Natural killer cell treated with Interleukin-12 subunit alpha and Interleukin-12 subunit beta and Interleukin-15 and Interleukin-18, amount 100 ng/mL, for 72 hours (primary cell): ENCODE data around the gene SLC5A10. TPM values are rescaled to one million over a fixed set of nuclear protein-coding genes. Genes with fewer than 3 reads are reported as not detected.
"Not testable (repeated sequence)": the region's sequence is repeated elsewhere in the genome, so short reads cannot be mapped to it uniquely, and the experiment has no call there.

ENCODE experiments used
- ATAC-seq, 2 donors: fragments of 150-1000 bp; cut with Tn5 transposase in 1 of 2; sonication (Bioruptor Pico), chemical (Tn5 transposase) in 1 of 2; 2 replicates each; pipeline ENCODE4 v1.10.0; 2021
- DNase-seq: peaks from one replicate; pipeline ENCODE4 v3.0.0; 2022; ENCODE audit warnings: low spot score
- H3K27ac Mint-ChIP-seq, 2 donors: 1 replicate in 1 of 2; 2 replicates in 1 of 2; pipeline ENCODE4 v1.8.0; 2022; ENCODE audit warnings: mixed read lengths in 2 of 2, mild to moderate bottlenecking in 1 of 2, moderate library complexity in 1 of 2
- H3K27me3 Mint-ChIP-seq, 2 donors: 1 replicate in 1 of 2; 2 replicates in 1 of 2; pipeline ENCODE4 v1.8.0; 2022; ENCODE audit warnings: mixed read lengths in 2 of 2
- H3K36me3 Mint-ChIP-seq: one replicate; pipeline ENCODE4 v1.8.0; 2022; ENCODE audit warnings: mixed read lengths
- H3K4me1 Mint-ChIP-seq, 2 donors: 1 replicate in 1 of 2; 2 replicates in 1 of 2; pipeline ENCODE4 v1.8.0; 2022; ENCODE audit warnings: low read depth in 2 of 2, mixed read lengths in 2 of 2, mild to moderate bottlenecking in 1 of 2
- H3K4me3 Mint-ChIP-seq: one replicate; pipeline ENCODE4 v1.8.0; 2022; ENCODE audit warnings: mixed read lengths
- H3K9me3 Mint-ChIP-seq: 2 replicates; pipeline ENCODE4 v1.8.0; 2022; ENCODE audit warnings: mixed read lengths
- total RNA-seq, 2 donors: library from RNA; stranded (reverse); gene quantifications; one replicate each; pipeline ENCODE4 v1.2.3, GENCODE V29; 2022

The SLC5A10 gene
- total RNA-seq, 2 donors from 2014 or later, result not detected

- Mint-ChIP-seq H3K27ac (no peak overlapping the region), H3K9me3 (no peaks in the 10 kb centered on the region), H3K4me3 (no peak overlapping the region), H3K27me3 (peaks cover 6 to 18% of the 10 kb centered on the region in 2 donors), H3K4me1 (peaks cover 4% of the 10 kb centered on the region in 2 donors), H3K36me3 (no peaks in the 10 kb centered on the region)
- ATAC-seq, result no peak
- DNase-seq, result no peak
Observed at GRCh38 chr17:18953231-18953728, 1.3 kb downstream of the SLC5A10 start.

- H3K4me3 Mint-ChIP-seq, result no peak overlapping the region
Observed at GRCh38 chr17:18954321-18954720, 2.4 kb downstream of the SLC5A10 start.

GRCh38 chr17:18955009-18955408 is 3.0 kb downstream of the SLC5A10 start:
- no peak overlapping the region for H3K4me3 Mint-ChIP-seq

More at GRCh38 chr17:18954321-18954720, 2.4 kb downstream of the SLC5A10 start:
- H3K9me3 Mint-ChIP-seq, result no peaks in the 10 kb centered on the region
- peaks cover 6 to 16% of the 10 kb centered on the region in 2 donors for H3K27me3 Mint-ChIP-seq
- no peak overlapping the region for H3K27ac Mint-ChIP-seq
- peaks cover 4% of the 10 kb centered on the region in 2 donors for H3K4me1 Mint-ChIP-seq
- ATAC-seq, result no peak
- no peak for DNase-seq
- no peaks in the 10 kb centered on the region for H3K36me3 Mint-ChIP-seq

GRCh38 chr17:18956021-18956420 is 4.1 kb downstream of the SLC5A10 start:
- ATAC-seq, H3K27me3 Mint-ChIP-seq, H3K4me3 Mint-ChIP-seq, H3K36me3 Mint-ChIP-seq, DNase-seq, H3K4me1 Mint-ChIP-seq, H3K27ac Mint-ChIP-seq, H3K9me3 Mint-ChIP-seq: not testable (repeated sequence)

More at GRCh38 chr17:18955009-18955408, 3.0 kb downstream of the SLC5A10 start:
- H3K27ac Mint-ChIP-seq, result no peak overlapping the region
- peaks cover 4% of the 10 kb centered on the region in 2 donors for H3K4me1 Mint-ChIP-seq
- H3K9me3 Mint-ChIP-seq, result no peaks in the 10 kb centered on the region
- ATAC-seq (no peak), DNase-seq (no peak)
- H3K36me3 Mint-ChIP-seq, result no peaks in the 10 kb centered on the region
- peaks cover 5 to 9% of the 10 kb centered on the region in 2 donors for H3K27me3 Mint-ChIP-seq

- no peak for ATAC-seq
- DNase-seq, result no peak
- peaks cover 0 to 6% of the 10 kb centered on the region in 2 donors for H3K27me3 Mint-ChIP-seq
- H3K36me3 Mint-ChIP-seq, result no peaks in the 10 kb centered on the region
- H3K4me1 Mint-ChIP-seq, result peaks cover 8 to 9% of the 10 kb centered on the region in 2 donors
- no peak overlapping the region for H3K4me3 Mint-ChIP-seq
- no peaks in the 10 kb centered on the region for H3K9me3 Mint-ChIP-seq
- H3K27ac Mint-ChIP-seq, result no peak overlapping the region
Observed at GRCh38 chr17:18956581-18956980, 4.6 kb downstream of the SLC5A10 start.

- no peaks in the 10 kb centered on the region for H3K36me3 Mint-ChIP-seq
Observed at GRCh38 chr17:18957831-18958230, 5.9 kb downstream of the SLC5A10 start.

GRCh38 chr17:18958611-18959010 is 6.6 kb downstream of the SLC5A10 start:
- Mint-ChIP-seq H3K4me3 (no peak overlapping the region), H3K36me3 (no peaks in the 10 kb centered on the region), H3K4me1 (peaks cover 8 to 15% of the 10 kb centered on the region in 2 donors), H3K9me3 (no peaks in the 10 kb centered on the region), H3K27ac (no peak overlapping the region), H3K27me3 (peaks cover 0 to 6% of the 10 kb centered on the region in 2 donors)
- DNase-seq (no peak), ATAC-seq (no peak)

More at GRCh38 chr17:18957831-18958230, 5.9 kb downstream of the SLC5A10 start:
- DNase-seq (no peak), ATAC-seq (no peak)
- Mint-ChIP-seq H3K27ac (no peak overlapping the region), H3K4me3 (no peak overlapping the region), H3K27me3 (peaks cover 0 to 6% of the 10 kb centered on the region in 2 donors), H3K4me1 (peaks cover 8 to 15% of the 10 kb centered on the region in 2 donors), H3K9me3 (no peaks in the 10 kb centered on the region)

- H3K27ac Mint-ChIP-seq, result no peak overlapping the region
- ATAC-seq (no peak), DNase-seq (no peak)
- no peaks in the 10 kb centered on the region for H3K36me3 Mint-ChIP-seq
- peaks cover 8 to 15% of the 10 kb centered on the region in 2 donors for H3K4me1 Mint-ChIP-seq
- no peak overlapping the region for H3K4me3 Mint-ChIP-seq
- peaks cover 0 to 6% of the 10 kb centered on the region in 2 donors for H3K27me3 Mint-ChIP-seq
- H3K9me3 Mint-ChIP-seq, result no peaks in the 10 kb centered on the region
Observed at GRCh38 chr17:18959071-18959844, 7.3 kb downstream of the SLC5A10 start.

GRCh38 chr17:18959845-18960240 is 7.9 kb downstream of the SLC5A10 start:
- peaks cover 8 to 15% of the 10 kb centered on the region in 2 donors for H3K4me1 Mint-ChIP-seq
- peaks cover 0 to 6% of the 10 kb centered on the region in 2 donors for H3K27me3 Mint-ChIP-seq
- H3K36me3 Mint-ChIP-seq, result no peaks in the 10 kb centered on the region
- DNase-seq, result no peak
- no peaks in the 10 kb centered on the region for H3K9me3 Mint-ChIP-seq
- H3K4me3 Mint-ChIP-seq, result no peak overlapping the region
- no peak for ATAC-seq
- no peak overlapping the region for H3K27ac Mint-ChIP-seq

- H3K27me3 Mint-ChIP-seq, result peaks cover 0 to 6% of the 10 kb centered on the region in 2 donors
- H3K4me1 Mint-ChIP-seq, result peaks cover 8 to 14% of the 10 kb centered on the region in 2 donors
- no peak overlapping the region for H3K4me3 Mint-ChIP-seq
- DNase-seq (no peak), ATAC-seq (no peak)
- no peaks in the 10 kb centered on the region for H3K36me3 Mint-ChIP-seq
- peak overlapping the region in 1 of 2 donors; percentile 51 for H3K27ac Mint-ChIP-seq
- H3K9me3 Mint-ChIP-seq, result no peaks in the 10 kb centered on the region
Observed at GRCh38 chr17:18960241-18960665, 8.3 kb downstream of the SLC5A10 start.

GRCh38 chr17:18960803-18961511 is 9.0 kb downstream of the SLC5A10 start:
- H3K4me3 Mint-ChIP-seq, result no peak overlapping the region

GRCh38 chr17:18961634-18962493 is 9.9 kb downstream of the SLC5A10 start:
- no peak overlapping the region for H3K4me3 Mint-ChIP-seq
- DNase-seq (no peak), ATAC-seq (peak; percentile 53 to 55)
- H3K4me1 Mint-ChIP-seq, result peaks cover 4 to 11% of the 10 kb centered on the region in 2 donors
- H3K27me3 Mint-ChIP-seq, result peaks cover 0 to 8% of the 10 kb centered on the region in 2 donors
- H3K36me3 Mint-ChIP-seq, result no peaks in the 10 kb centered on the region
- H3K27ac Mint-ChIP-seq, result peak overlapping the region in 1 of 2 donors; percentile 14
- no peaks in the 10 kb centered on the region for H3K9me3 Mint-ChIP-seq

More at GRCh38 chr17:18960803-18961511, 9.0 kb downstream of the SLC5A10 start:
- Mint-ChIP-seq H3K4me1 (peaks cover 4 to 11% of the 10 kb centered on the region in 2 donors), H3K27ac (peak overlapping the region; percentile 51 to 57), H3K27me3 (peaks cover 0 to 8% of the 10 kb centered on the region in 2 donors), H3K9me3 (no peaks in the 10 kb centered on the region), H3K36me3 (no peaks in the 10 kb centered on the region)
- DNase-seq (peak; percentile 86), ATAC-seq (peak; percentile 84 to 87)

- H3K4me3 Mint-ChIP-seq, result no peak overlapping the region
- no peaks in the 10 kb centered on the region for H3K9me3 Mint-ChIP-seq
- H3K27ac Mint-ChIP-seq, result peak overlapping the region in 1 of 2 donors; percentile 14
- peaks cover 4 to 11% of the 10 kb centered on the region in 2 donors for H3K4me1 Mint-ChIP-seq
- ATAC-seq (no peak), DNase-seq (no peak)
- peaks cover 0 to 8% of the 10 kb centered on the region in 2 donors for H3K27me3 Mint-ChIP-seq
- H3K36me3 Mint-ChIP-seq, result no peaks in the 10 kb centered on the region
Observed at GRCh38 chr17:18962494-18962815, 10.5 kb downstream of the SLC5A10 start.
